ENCODE results near the gene FEM1B.

FEM1B gene

GRCh38 chr15:68268405-68268804 is 9.1 kb upstream of the FEM1B start:
- no peak for TF ChIP-seq POLR2A (IDR thresholded peaks at IDR 0.05; ENCODE audit: low read depth, low read length)
- no peak for FAIRE-seq
- DNase-seq (ENCODE audit: insufficient read length, low spot score): no peak

- DNase-seq (ENCODE audit: insufficient read length, low spot score): peak; percentile 55
- FAIRE-seq: peak; percentile 20
Measured at GRCh38 chr15:68271854-68272471, 5.6 kb upstream of the FEM1B start.

GRCh38 chr15:68272721-68273271 is 4.7 kb upstream of the FEM1B start:
- DNase-seq (ENCODE audit: insufficient read length, low spot score) (peak; percentile 12), FAIRE-seq (no peak)
- no peak for TF ChIP-seq POLR2A (IDR thresholded peaks at IDR 0.05; ENCODE audit: low read depth, low read length)

More at GRCh38 chr15:68271854-68272471, 5.6 kb upstream of the FEM1B start:
- TF ChIP-seq POLR2A (IDR thresholded peaks at IDR 0.05; ENCODE audit: low read depth, low read length): 0 out of 2 replicates have a peak, but pooled peaks have one; percentile 7

GRCh38 chr15:68274201-68274848 is 3.2 kb upstream of the FEM1B start:
- TF ChIP-seq POLR2A (IDR thresholded peaks at IDR 0.05; ENCODE audit: low read depth, low read length): no peak
- FAIRE-seq: no peak
- no peak for DNase-seq (ENCODE audit: insufficient read length, low spot score)

GRCh38 chr15:68275165-68275746 is 2.3 kb upstream of the FEM1B start:
- no peak for FAIRE-seq
- no peak for DNase-seq (ENCODE audit: insufficient read length, low spot score)
- no peak for TF ChIP-seq POLR2A (IDR thresholded peaks at IDR 0.05; ENCODE audit: low read depth, low read length)

- DNase-seq (ENCODE audit: insufficient read length, low spot score): no peak
- FAIRE-seq: no peak
- TF ChIP-seq POLR2A (IDR thresholded peaks at IDR 0.05; ENCODE audit: low read depth, low read length): no peak
Measured at GRCh38 chr15:68276668-68277067, 877 bp upstream of the FEM1B start.

- FAIRE-seq (no peak), DNase-seq (ENCODE audit: insufficient read length, low spot score) (no peak)
- TF ChIP-seq POLR2A (IDR thresholded peaks at IDR 0.05; ENCODE audit: low read depth, low read length): no peak
Measured at GRCh38 chr15:68277131-68277602, 378 bp upstream of the FEM1B start.

GRCh38 chr15:68278345-68278594 is 725 bp downstream of the FEM1B start:
- DNase-seq (ENCODE audit: insufficient read length, low spot score) (no peak), FAIRE-seq (no peak)
- no peak for TF ChIP-seq POLR2A (IDR thresholded peaks at IDR 0.05; ENCODE audit: low read depth, low read length)

- DNase-seq (ENCODE audit: insufficient read length, low spot score) (no peak), FAIRE-seq (no peak)
- no peak for TF ChIP-seq POLR2A (IDR thresholded peaks at IDR 0.05; ENCODE audit: low read depth, low read length)
Measured at GRCh38 chr15:68278595-68279405, 1.3 kb downstream of the FEM1B start.

GRCh38 chr15:68279779-68280753 is 2.5 kb downstream of the FEM1B start:
- no peak for FAIRE-seq
- TF ChIP-seq POLR2A (IDR thresholded peaks at IDR 0.05; ENCODE audit: low read depth, low read length): no peak
- no peak for DNase-seq (ENCODE audit: insufficient read length, low spot score)

- DNase-seq (ENCODE audit: insufficient read length, low spot score) (no peak), FAIRE-seq (no peak)
- no peak for TF ChIP-seq POLR2A (IDR thresholded peaks at IDR 0.05; ENCODE audit: low read depth, low read length)
Measured at GRCh38 chr15:68281008-68281407, 3.5 kb downstream of the FEM1B start.

GRCh38 chr15:68283401-68283800 is 5.9 kb downstream of the FEM1B start:
- no peak for FAIRE-seq
- no peak for DNase-seq (ENCODE audit: insufficient read length, low spot score)
- no peak for TF ChIP-seq POLR2A (IDR thresholded peaks at IDR 0.05; ENCODE audit: low read depth, low read length)
